GM12878 (cell line): ENCODE results near the gene CCR5AS.

Experiments used
- DPF2 ChIP-seq: fragments of 450-650 bp; IDR thresholded peaks from 2 replicates; pipeline ENCODE4 v1.6.1; 2017; ENCODE audit warnings: mild to moderate bottlenecking
- EP300 ChIP-seq, 2 experiments: fragments of 150-350 bp in 1 of 2; IDR thresholded peaks; 2 replicates each; pipeline ENCODE4 v1.6.1; 2011 to 2012; ENCODE audit warnings: low read depth in 2 of 2, low read length in 2 of 2, borderline replicate concordance in 1 of 2, improper control_type of control experiment in 1 of 2, inconsistent platforms in 1 of 2; ENCODE audit not compliant: control insufficient read depth in 1 of 2
- GATAD2B ChIP-seq: fragments of 450-650 bp; conservative IDR thresholded peaks from 2 replicates; pipeline ENCODE4 v1.6.1; 2017; ENCODE audit warnings: low read depth, mild to moderate bottlenecking, moderate library complexity
- MEF2A ChIP-seq: IDR thresholded peaks from 2 replicates; pipeline ENCODE4 v1.6.1; 2011; ENCODE audit warnings: low read depth, mild to moderate bottlenecking, low read length, moderate library complexity; ENCODE audit not compliant: insufficient read depth
- MTA3 ChIP-seq: IDR thresholded peaks from 2 replicates; pipeline ENCODE4 v1.6.1; 2012; ENCODE audit warnings: low read length, inconsistent platforms, borderline replicate concordance
- NFIC ChIP-seq: IDR thresholded peaks from 2 replicates; pipeline ENCODE4 v1.6.1; 2012; ENCODE audit warnings: low read depth, mild to moderate bottlenecking, inconsistent platforms, low read length, moderate library complexity
- NFYA ChIP-seq: IDR thresholded peaks from 2 replicates; pipeline ENCODE4 v1.6.1; 2011; ENCODE audit warnings: low read depth, mild to moderate bottlenecking, low read length, improper control_type of control experiment, borderline replicate concordance
- RUNX3 ChIP-seq: IDR thresholded peaks from 2 replicates; pipeline ENCODE4 v1.6.1; 2012; ENCODE audit warnings: low read length, inconsistent platforms
- TF ChIP-seq, protein P1 (sequence below): fragments of 450-650 bp; IDR thresholded peaks from 2 replicates; pipeline ENCODE4 v1.6.1; 2018; ENCODE audit warnings: borderline replicate concordance, mild to moderate bottlenecking; ENCODE audit not compliant: partially characterized antibody

The CCR5AS gene

DNA sequence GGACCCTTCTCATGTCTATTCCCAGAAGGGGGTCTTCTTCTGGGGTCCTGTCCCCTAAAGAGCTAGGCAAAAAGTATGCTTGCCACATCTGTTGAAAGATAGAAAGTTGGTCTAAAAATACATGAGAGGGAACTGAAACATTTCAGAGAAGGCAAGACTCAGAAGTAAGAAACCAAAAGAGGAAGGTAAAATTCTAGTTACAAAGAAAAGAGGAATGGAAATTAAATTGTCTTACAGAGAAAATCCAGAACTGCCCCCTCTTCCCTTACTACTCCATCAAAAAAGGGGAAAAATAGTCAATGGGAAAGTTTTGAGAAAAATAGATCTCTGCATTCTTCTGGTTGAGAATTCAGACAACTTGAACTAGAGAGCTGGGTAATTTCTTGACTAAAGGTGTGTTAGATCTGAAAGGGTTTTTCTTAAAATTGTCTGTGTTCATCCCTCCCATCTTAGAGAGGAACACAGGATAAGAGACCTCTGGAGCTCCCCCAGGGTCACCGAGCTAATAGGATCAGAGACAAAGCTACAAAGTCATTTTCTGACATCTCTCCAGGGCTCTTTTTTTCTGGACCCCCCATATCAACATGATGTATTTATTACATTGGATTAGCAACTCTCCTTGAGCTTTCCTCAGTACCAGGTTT, 85.3 kb downstream of the CCR5AS start (continued):
- TF ChIP-seq EP300 (IDR thresholded peaks at IDR 0.05; ENCODE audit: borderline replicate concordance in 1 of 2, control insufficient read depth in 1 of 2, low read depth in 2 of 2, low read length in 2 of 2) (peak in 1 of 2 experiments; percentile 69; a peak in 2 of 4 replicates), NFYA (no peak), NFIC (peak; percentile 76), MEF2A (peak; percentile 91), DPF2 (peak; percentile 86), MTA3 (peak; percentile 45; the same call in 1 of the 2 replicates), RUNX3 (peak; percentile 55), GATAD2B (peak; percentile 41; the same call in 1 of the 2 replicates)
- TF ChIP-seq, protein P1, sequence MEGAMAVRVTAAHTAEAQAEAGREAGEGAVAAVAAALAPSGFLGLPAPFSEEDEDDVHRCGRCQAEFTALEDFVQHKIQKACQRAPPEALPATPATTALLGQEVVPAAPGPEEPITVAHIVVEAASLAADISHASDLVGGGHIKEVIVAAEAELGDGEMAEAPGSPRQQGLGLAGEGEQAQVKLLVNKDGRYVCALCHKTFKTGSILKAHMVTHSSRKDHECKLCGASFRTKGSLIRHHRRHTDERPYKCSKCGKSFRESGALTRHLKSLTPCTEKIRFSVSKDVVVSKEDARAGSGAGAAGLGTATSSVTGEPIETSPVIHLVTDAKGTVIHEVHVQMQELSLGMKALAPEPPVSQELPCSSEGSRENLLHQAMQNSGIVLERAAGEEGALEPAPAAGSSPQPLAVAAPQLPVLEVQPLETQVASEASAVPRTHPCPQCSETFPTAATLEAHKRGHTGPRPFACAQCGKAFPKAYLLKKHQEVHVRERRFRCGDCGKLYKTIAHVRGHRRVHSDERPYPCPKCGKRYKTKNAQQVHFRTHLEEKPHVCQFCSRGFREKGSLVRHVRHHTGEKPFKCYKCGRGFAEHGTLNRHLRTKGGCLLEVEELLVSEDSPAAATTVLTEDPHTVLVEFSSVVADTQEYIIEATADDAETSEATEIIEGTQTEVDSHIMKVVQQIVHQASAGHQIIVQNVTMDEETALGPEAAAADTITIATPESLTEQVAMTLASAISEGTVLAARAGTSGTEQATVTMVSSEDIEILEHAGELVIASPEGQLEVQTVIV: no peak
